Peyer's patch (tissue), 4 donors: ENCODE data around the gene AP2B1.

Experiments used
- CTCF ChIP-seq, 6 experiments: fragments of 450-650 bp in 4 of 6; fragments of 200-600 bp in 2 of 6; sonication (generic) in 1 of 6; IDR thresholded peaks; one replicate each; pipeline ENCODE4 v1.5.1; 2017 to 2019; ENCODE audit warnings: antibody characterized with exemption in 6 of 6, mild to moderate bottlenecking in 3 of 6, moderate library complexity in 1 of 6
- POLR2A ChIP-seq, 2 donors: fragments of 450-650 bp; IDR thresholded peaks; one replicate each; pipeline ENCODE4 v1.5.1; 2017; ENCODE audit warnings: antibody characterized with exemption in 2 of 2, mild to moderate bottlenecking in 2 of 2, moderate library complexity in 2 of 2

- no peak for TF ChIP-seq POLR2A (IDR thresholded peaks at IDR 0.05)
- TF ChIP-seq CTCF (IDR thresholded peaks at IDR 0.05) = no peak
These were observed 30.4 kb downstream of the AP2B1 start for GRCh38 chr17:35617505-35617904.
